Gastrocnemius medialis (tissue), 4 donors: ENCODE data around the gene FAM174B.

Source experiments
- CTCF ChIP-seq, 5 experiments: fragments of 450-650 bp in 3 of 5; fragments of 200-600 bp in 2 of 5; sonication (generic) in 2 of 5; IDR thresholded peaks in 4 of 5; conservative IDR thresholded peaks in 1 of 5; 1 replicate in 4 of 5; 2 replicates in 1 of 5; pipeline ENCODE4 v1.5.1; 2016 to 2019; ENCODE audit warnings: antibody characterized with exemption in 5 of 5, mild to moderate bottlenecking in 3 of 5, moderate library complexity in 3 of 5
- POLR2A ChIP-seq, 2 donors: fragments of 450-650 bp; IDR thresholded peaks; one replicate each; pipeline ENCODE4 v1.6.1; 2017; ENCODE audit warnings: antibody characterized with exemption in 2 of 2, mild to moderate bottlenecking in 2 of 2, moderate library complexity in 2 of 2

DNA sequence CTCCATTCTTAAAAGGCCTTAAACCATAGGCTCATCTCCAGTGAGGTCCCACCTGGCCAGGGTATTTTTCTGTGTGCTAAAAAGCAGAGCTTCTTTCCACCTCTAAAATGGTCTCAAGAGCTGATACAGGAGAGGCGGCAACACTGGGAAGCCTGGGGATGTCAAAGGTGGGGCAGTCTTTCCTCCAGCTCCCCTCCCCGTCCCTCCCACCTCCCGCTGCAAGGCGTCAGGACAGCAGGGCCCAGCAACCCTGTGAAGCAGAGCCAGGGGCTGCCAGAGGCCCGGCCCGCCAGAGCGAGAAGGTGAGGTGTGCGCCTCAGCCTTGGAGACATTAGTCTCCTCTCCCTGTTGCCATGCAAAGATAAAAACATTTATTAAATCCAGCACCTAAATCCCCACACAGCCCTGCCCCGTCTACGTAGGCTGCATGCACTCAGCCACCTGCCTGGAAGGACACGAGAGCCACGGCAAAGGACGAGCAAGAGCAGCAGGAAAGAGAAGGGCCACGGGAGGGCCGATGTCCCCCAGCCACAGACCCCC lies 75.6 kb downstream of the FAM174B start:
- TF ChIP-seq CTCF (IDR thresholded peaks at IDR 0.05 in 4 of 5, conservative IDR thresholded peaks at IDR 0.05 in 1 of 5) (no peak), POLR2A (IDR thresholded peaks at IDR 0.05) (no peak)
